CD8-positive, alpha-beta memory T cell (primary cell): ENCODE data around the gene TBCC. TPM values are rescaled to one million over a fixed set of nuclear protein-coding genes. Genes with fewer than 3 reads are reported as not detected.

Source experiments
- polyA plus RNA-seq: library from polyadenylated mRNA; unstranded; fragments of 300-500 nt; fragmentation: Illumina TruSeq; gene quantifications from one replicate; pipeline ENCODE4 v1.2.3, GENCODE V29; 2021
- total RNA-seq, 2 experiments: library from RNA; stranded (reverse); gene quantifications; one replicate each; pipeline ENCODE4 v1.2.3, GENCODE V29; 2021

TBCC gene
- total and polyA plus RNA-seq, 3 experiments from 2014 or later = 24.4 to 109 (median 26.4) TPM

Other genes with a start within 250 kb of the TBCC start
- gene UBR2, start 182.1 kb downstream of the TBCC start, total RNA-seq = 10 to 100 TPM; 26.2 to 27.0 TPM
- gene UBR2, start 182.1 kb downstream of the TBCC start, polyA plus RNA-seq = 13.6 TPM
- under 1 TPM in 1 of 2 experiments, not detected in 1; 0.15 TPM for gene PRPH2, start 23.5 kb downstream of the TBCC start, total RNA-seq
- 0.07 TPM for gene PRPH2, start 23.5 kb downstream of the TBCC start, polyA plus RNA-seq
- 10 to 100 TPM; 15.9 to 16.8 TPM for gene BICRAL, start 35.9 kb upstream of the TBCC start, total RNA-seq
- 6.8 TPM for gene BICRAL, start 35.9 kb upstream of the TBCC start, polyA plus RNA-seq
- 100 to 1,000 TPM; 199 to 200 TPM for gene RPL7L1, start 133.5 kb upstream of the TBCC start, total RNA-seq
- gene RPL7L1, start 133.5 kb upstream of the TBCC start, polyA plus RNA-seq = 95.0 TPM
- gene PTCRA, start 169.9 kb upstream of the TBCC start, total RNA-seq = not detected
- gene PTCRA, start 169.9 kb upstream of the TBCC start, polyA plus RNA-seq = not detected
- 10 to 100 TPM; 53.1 to 55.8 TPM for gene CNPY3, start 183.4 kb upstream of the TBCC start, total RNA-seq
- gene CNPY3, start 183.4 kb upstream of the TBCC start, polyA plus RNA-seq = 122 TPM
- under 1 TPM; 0.39 to 0.51 TPM for gene GNMT, start 214.7 kb upstream of the TBCC start, total RNA-seq
- gene GNMT, start 214.7 kb upstream of the TBCC start, polyA plus RNA-seq = not detected
- 10 to 100 TPM; 19.2 to 20.6 TPM for gene PEX6, start 233.1 kb upstream of the TBCC start, total RNA-seq
- gene PEX6, start 233.1 kb upstream of the TBCC start, polyA plus RNA-seq = 14.6 TPM
- 10 to 100 TPM; 52.2 to 52.4 TPM for gene PPP2R5D, start 238.5 kb upstream of the TBCC start, total RNA-seq
- gene PPP2R5D, start 238.5 kb upstream of the TBCC start, polyA plus RNA-seq = 32.5 TPM